Sigmoid colon (tissue), 4 donors: ENCODE results near the gene FBXO9.

Experiments used
- CTCF ChIP-seq, 4 experiments: fragments of 450-650 bp in 3 of 4; fragments of 200-600 bp in 1 of 4; IDR thresholded peaks; one replicate each; pipeline ENCODE4 v1.5.1; 2016 to 2019; ENCODE audit warnings: antibody characterized with exemption in 4 of 4, mild to moderate bottlenecking in 3 of 4, moderate library complexity in 2 of 4
- EP300 ChIP-seq, 4 donors: sonication (generic); formaldehyde crosslinking; IDR thresholded peaks; one replicate each; pipeline ENCODE4 v1.6.1; 2017; ENCODE audit warnings: antibody characterized with exemption in 4 of 4
- POLR2A ChIP-seq, 2 donors: fragments of 450-650 bp; IDR thresholded peaks; one replicate each; pipeline ENCODE4 v1.6.1; 2016; ENCODE audit warnings: antibody characterized with exemption in 2 of 2, mild to moderate bottlenecking in 2 of 2, moderate library complexity in 2 of 2

- TF ChIP-seq CTCF (IDR thresholded peaks at IDR 0.05) (no peak), EP300 (IDR thresholded peaks at IDR 0.05) (no peak), POLR2A (IDR thresholded peaks at IDR 0.05) (no peak)
Observed at GRCh38 chr6:53112871-53113270, 47.7 kb downstream of the FBXO9 start.
